SW480 (cell line): ENCODE data around the gene METTL4.

Experiments used
- DNase-seq: peaks from one replicate; pipeline ENCODE4 v3.0.0-alpha.2; 2016; ENCODE audit warnings: low spot score

The METTL4 gene

GRCh38 chr18:2571200-2572170, at the start of gene METTL4, which contains the start of gene NDC80:
Gene METTL4, minus strand, starts transcription at chr18:2571505. Its CDS starts 4,289 bp downstream, at chr18:2567216.
Gene NDC80, plus strand, starts transcription at chr18:2571557. Its CDS starts 1,429 bp downstream, at chr18:2572986.
- peak; percentile 83 for DNase-seq

- no peak for DNase-seq
Observed at GRCh38 chr18:2618009-2618408, 46.7 kb upstream of the METTL4 start.

GRCh38 chr18:2617401-2617998, 46.2 kb upstream of the METTL4 start:
- DNase-seq = no peak

- no peak for DNase-seq
Observed at GRCh38 chr18:2612996-2613395, 41.7 kb upstream of the METTL4 start.

GRCh38 chr18:2610549-2610948, 39.2 kb upstream of the METTL4 start:
- DNase-seq = no peak

GRCh38 chr18:2609604-2610003, 38.3 kb upstream of the METTL4 start:
- DNase-seq = no peak

GRCh38 chr18:2606335-2606734, 35.0 kb upstream of the METTL4 start:
- no peak for DNase-seq

GRCh38 chr18:2602844-2603243, 31.5 kb upstream of the METTL4 start:
- no peak for DNase-seq

GRCh38 chr18:2597639-2598038, 26.3 kb upstream of the METTL4 start:
- DNase-seq = no peak

- no peak for DNase-seq
Observed at GRCh38 chr18:2590303-2590702, 19.0 kb upstream of the METTL4 start.

- DNase-seq = peak; percentile 97
Observed at GRCh38 chr18:2589345-2590068, 18.2 kb upstream of the METTL4 start.

GRCh38 chr18:2588666-2589344, 17.5 kb upstream of the METTL4 start:
- DNase-seq = peak; percentile 24

- no peak for DNase-seq
Observed at GRCh38 chr18:2587788-2588187, 16.5 kb upstream of the METTL4 start.

GRCh38 chr18:2573408-2573807, 2.1 kb upstream of the METTL4 start:
- DNase-seq = no peak

GRCh38 chr18:2572892-2573291, 1.6 kb upstream of the METTL4 start:
- DNase-seq = no peak

- DNase-seq = peak; percentile 43
Observed at GRCh38 chr18:2572171-2572569, 865 bp upstream of the METTL4 start.

- peak; percentile 68 for DNase-seq
Observed at GRCh38 chr18:2570772-2571199, 519 bp downstream of the METTL4 start.

GRCh38 chr18:2569338-2570207, 1.7 kb downstream of the METTL4 start:
- no peak for DNase-seq

GRCh38 chr18:2568605-2569004, 2.7 kb downstream of the METTL4 start:
- no peak for DNase-seq

- no peak for DNase-seq
Observed at GRCh38 chr18:2568129-2568528, 3.2 kb downstream of the METTL4 start.

GRCh38 chr18:2564373-2564772, 6.9 kb downstream of the METTL4 start:
- no peak for DNase-seq
